GM12892 (cell line): Measurements from ENCODE around the gene RANBP17.

Source experiments
- POLR2A ChIP-seq: IDR thresholded peaks from 2 replicates; pipeline ENCODE4 v1.6.1; 2011; ENCODE audit warnings: low read depth, low read length, control low read depth
- POLR2AphosphoS5 ChIP-seq: IDR thresholded peaks from 2 replicates; pipeline ENCODE4 v1.6.1; 2011; ENCODE audit warnings: low read depth, low read length, control low read depth
- TAF1 ChIP-seq: IDR thresholded peaks from 2 replicates; pipeline ENCODE4 v1.6.1; 2011; ENCODE audit warnings: low read depth, mild to moderate bottlenecking, control low read depth, low read length, borderline replicate concordance

GRCh38 chr5:171081319-171081718 lies 219.5 kb downstream of the RANBP17 start:
- TF ChIP-seq TAF1 (no peak), POLR2AphosphoS5 (no peak), POLR2A (no peak)
